Measurements from ENCODE around the gene PDE11A. TPM values are rescaled to one million over a fixed set of nuclear protein-coding genes. Genes with fewer than 3 reads are reported as not detected.

The PDE11A gene
- total RNA-seq, 1 experiment from 2014 or later, result 0.61 TPM

DNA sequence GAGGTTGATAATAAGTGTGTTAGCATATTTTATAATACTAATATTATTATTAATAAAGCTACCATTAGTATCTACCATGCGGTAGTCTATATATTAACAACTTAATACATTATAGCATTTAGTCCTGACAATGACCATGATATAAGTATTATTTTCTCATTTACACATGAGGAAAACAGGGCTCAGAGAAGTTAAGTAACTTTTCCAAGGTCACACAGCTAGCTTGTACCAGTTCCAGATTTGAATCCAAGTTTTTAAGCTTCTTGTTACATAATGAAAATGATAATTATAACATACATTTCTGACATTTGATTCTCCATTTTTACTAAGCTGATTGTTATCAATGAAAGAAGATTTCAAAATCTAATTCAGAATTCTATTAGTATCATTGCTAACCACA, 369.4 kb downstream of the PDE11A start:
- ChIA-PET POLR2A (no interaction called here), RAD21 (ENCODE audit: low non-redundant PET in 1 of 2, low total read pairs in 2 of 2, uncharacterized antibody in 2 of 2, unreplicated experiment in 2 of 2) (no interaction called here), CTCF (no interaction called here)
- intact Hi-C loops (cut with micrococcal nuclease), result no loop called here
- H4K20me1 ChIP-seq (ENCODE audit: insufficient read depth), result no peaks in the 10 kb centered on the region
- H3K27me3 ChIP-seq (ENCODE audit: insufficient read depth, low read length), result peaks cover 7% of the 10 kb centered on the region
- ATAC-seq (no peak), DNase-seq (ENCODE audit: low read depth, low spot score) (no peak)
- no peak overlapping the region for H3K27ac ChIP-seq (ENCODE audit: low read depth, low read length)
- H3K79me2 ChIP-seq (ENCODE audit: insufficient read depth, low read length), result no peaks in the 10 kb centered on the region
- H3K9ac ChIP-seq (ENCODE audit: low read length), result no peak overlapping the region
- no peaks in the 10 kb centered on the region for H3K9me3 ChIP-seq (ENCODE audit: control insufficient read depth in 1 of 2, insufficient read depth in 1 of 2, low read depth in 1 of 2, low read length in 2 of 2)
- H3K9me2 ChIP-seq (ENCODE audit: insufficient read depth), result no peaks in the 10 kb centered on the region
- BruUV-seq (replicated peaks), result no TSS peak
- H2AFZ ChIP-seq (ENCODE audit: low read depth, low read length, poor library complexity, severe bottlenecking), result no peak overlapping the region
- no peak for TF ChIP-seq ZFX (IDR thresholded peaks at IDR 0.05)
- TF ChIP-seq JUND (IDR thresholded peaks at IDR 0.05), result no peak
- TF ChIP-seq, protein P1, sequence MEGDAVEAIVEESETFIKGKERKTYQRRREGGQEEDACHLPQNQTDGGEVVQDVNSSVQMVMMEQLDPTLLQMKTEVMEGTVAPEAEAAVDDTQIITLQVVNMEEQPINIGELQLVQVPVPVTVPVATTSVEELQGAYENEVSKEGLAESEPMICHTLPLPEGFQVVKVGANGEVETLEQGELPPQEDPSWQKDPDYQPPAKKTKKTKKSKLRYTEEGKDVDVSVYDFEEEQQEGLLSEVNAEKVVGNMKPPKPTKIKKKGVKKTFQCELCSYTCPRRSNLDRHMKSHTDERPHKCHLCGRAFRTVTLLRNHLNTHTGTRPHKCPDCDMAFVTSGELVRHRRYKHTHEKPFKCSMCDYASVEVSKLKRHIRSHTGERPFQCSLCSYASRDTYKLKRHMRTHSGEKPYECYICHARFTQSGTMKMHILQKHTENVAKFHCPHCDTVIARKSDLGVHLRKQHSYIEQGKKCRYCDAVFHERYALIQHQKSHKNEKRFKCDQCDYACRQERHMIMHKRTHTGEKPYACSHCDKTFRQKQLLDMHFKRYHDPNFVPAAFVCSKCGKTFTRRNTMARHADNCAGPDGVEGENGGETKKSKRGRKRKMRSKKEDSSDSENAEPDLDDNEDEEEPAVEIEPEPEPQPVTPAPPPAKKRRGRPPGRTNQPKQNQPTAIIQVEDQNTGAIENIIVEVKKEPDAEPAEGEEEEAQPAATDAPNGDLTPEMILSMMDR (IDR thresholded peaks at IDR 0.05 in 2 of 3, conservative IDR thresholded peaks at IDR 0.05 in 1 of 3; ENCODE audit: borderline replicate concordance in 1 of 3, insufficient read depth in 1 of 3, low read depth in 2 of 3, low read length in 2 of 3), result no peak
- TF ChIP-seq, protein P2, sequence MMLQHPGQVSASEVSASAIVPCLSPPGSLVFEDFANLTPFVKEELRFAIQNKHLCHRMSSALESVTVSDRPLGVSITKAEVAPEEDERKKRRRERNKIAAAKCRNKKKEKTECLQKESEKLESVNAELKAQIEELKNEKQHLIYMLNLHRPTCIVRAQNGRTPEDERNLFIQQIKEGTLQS (IDR thresholded peaks at IDR 0.05), result no peak
- H3K4me3 ChIP-seq (replicated peaks in 1 of 2; ENCODE audit: low read depth in 1 of 2, low read length in 2 of 2), result no peak overlapping the region
- H3K4me2 ChIP-seq (ENCODE audit: low read length), result no peak overlapping the region
- H3K36me3 ChIP-seq (ENCODE audit: control insufficient read depth in 1 of 2, insufficient read depth in 2 of 2, low read length in 2 of 2), result no peaks in the 10 kb centered on the region
- H3K4me1 ChIP-seq (ENCODE audit: control insufficient read depth in 1 of 2, insufficient read depth in 2 of 2, low read length in 2 of 2), result no peaks in the 10 kb centered on the region

DNA sequence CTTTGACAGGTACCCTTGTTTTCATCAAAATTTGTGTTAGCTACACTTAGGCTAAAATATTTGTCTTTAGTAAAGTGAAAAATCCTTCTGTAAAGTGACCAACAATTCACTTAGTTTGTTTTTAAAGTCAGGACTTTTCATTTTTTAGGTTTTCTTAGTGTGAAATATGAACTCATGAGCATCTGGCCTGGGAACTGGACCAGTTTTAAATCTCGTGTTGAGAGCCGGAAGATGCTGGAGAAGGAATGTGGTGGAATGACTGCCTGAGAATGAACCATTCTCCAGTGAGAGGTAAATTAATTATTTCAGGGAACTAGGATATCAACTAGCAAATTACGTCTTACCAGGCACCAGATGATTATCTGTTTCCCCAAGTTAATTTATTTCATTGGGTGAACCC, 374.3 kb downstream of the PDE11A start:
- ChIA-PET RAD21 (ENCODE audit: low non-redundant PET in 1 of 2, low total read pairs in 2 of 2, uncharacterized antibody in 2 of 2, unreplicated experiment in 2 of 2) (no interaction called here), CTCF (no interaction called here), POLR2A (no interaction called here)
- Histone ChIP-seq H3K9me2 (ENCODE audit: insufficient read depth) (no peaks in the 10 kb centered on the region), H3K4me1 (ENCODE audit: control insufficient read depth in 1 of 2, insufficient read depth in 2 of 2, low read length in 2 of 2) (no peaks in the 10 kb centered on the region), H2AFZ (ENCODE audit: low read depth, low read length, poor library complexity, severe bottlenecking) (no peak overlapping the region), H3K79me2 (ENCODE audit: insufficient read depth, low read length) (no peaks in the 10 kb centered on the region), H3K4me3 (replicated peaks in 1 of 2; ENCODE audit: low read depth in 1 of 2, low read length in 2 of 2) (no peak overlapping the region), H4K20me1 (ENCODE audit: insufficient read depth) (no peaks in the 10 kb centered on the region), H3K4me2 (ENCODE audit: low read length) (no peak overlapping the region), H3K9me3 (ENCODE audit: control insufficient read depth in 1 of 2, insufficient read depth in 1 of 2, low read depth in 1 of 2, low read length in 2 of 2) (no peaks in the 10 kb centered on the region), H3K9ac (ENCODE audit: low read length) (no peak overlapping the region), H3K36me3 (ENCODE audit: control insufficient read depth in 1 of 2, insufficient read depth in 2 of 2, low read length in 2 of 2) (no peaks in the 10 kb centered on the region), H3K27ac (ENCODE audit: low read depth, low read length) (no peak overlapping the region), H3K27me3 (ENCODE audit: insufficient read depth, low read length) (no peaks in the 10 kb centered on the region)
- BruUV-seq (replicated peaks), result no TSS peak
- ATAC-seq, result no peak
- DNase-seq (ENCODE audit: low read depth, low spot score), result no peak
- intact Hi-C loops (cut with micrococcal nuclease), result no loop called here
- TF ChIP-seq RAD21 (IDR thresholded peaks at IDR 0.05; ENCODE audit: low read depth), result no peak
- no peak for TF ChIP-seq ZFX (IDR thresholded peaks at IDR 0.05)
- TF ChIP-seq, protein P2 (IDR thresholded peaks at IDR 0.05), result no peak
- TF ChIP-seq EZH2 (IDR thresholded peaks at IDR 0.05), result no peak
- no peak for TF ChIP-seq SP1 (IDR thresholded peaks at IDR 0.05; ENCODE audit: low read depth)
- TF ChIP-seq POLR2A (IDR thresholded peaks at IDR 0.05; ENCODE audit: borderline replicate concordance, extremely low read depth, insufficient read depth, insufficient read length), result no peak
- TF ChIP-seq SIN3A (IDR thresholded peaks at IDR 0.05; ENCODE audit: low read depth), result no peak
- TF ChIP-seq EZH2phosphoT487 (IDR thresholded peaks at IDR 0.05; ENCODE audit: borderline replicate concordance), result no peak
- TF ChIP-seq, protein P1 (IDR thresholded peaks at IDR 0.05 in 2 of 3, conservative IDR thresholded peaks at IDR 0.05 in 1 of 3; ENCODE audit: borderline replicate concordance in 1 of 3, insufficient read depth in 1 of 3, low read depth in 2 of 3, low read length in 2 of 3), result no peak
- no peak for TF ChIP-seq FOSL1 (IDR thresholded peaks at IDR 0.05; ENCODE audit: low read depth)
- no peak for TF ChIP-seq EGR1 (IDR thresholded peaks at IDR 0.05; ENCODE audit: low read depth)
- TF ChIP-seq, protein P3, sequence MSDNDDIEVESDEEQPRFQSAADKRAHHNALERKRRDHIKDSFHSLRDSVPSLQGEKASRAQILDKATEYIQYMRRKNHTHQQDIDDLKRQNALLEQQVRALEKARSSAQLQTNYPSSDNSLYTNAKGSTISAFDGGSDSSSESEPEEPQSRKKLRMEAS (IDR thresholded peaks at IDR 0.05), result no peak
